C4-2B (cell line): ENCODE measurements around the gene PARPBP.

ENCODE experiments used
- CTCF ChIP-seq: fragments of 450-650 bp; conservative IDR thresholded peaks from 2 replicates; pipeline ENCODE4 v1.5.1; 2017; ENCODE audit warnings: mild to moderate bottlenecking
- ZFX ChIP-seq: fragments of 450-650 bp; IDR thresholded peaks from 2 replicates; pipeline ENCODE4 v1.6.1; 2017

GRCh38 chr12:102201436-102202061, 81.6 kb downstream of the PARPBP start:
- no peak for TF ChIP-seq CTCF
- TF ChIP-seq ZFX, result no peak
